HepG2 (cell line): ENCODE results near the gene DHCR7. TPM values are rescaled to one million over a fixed set of nuclear protein-coding genes. Genes with fewer than 3 reads are reported as not detected.

Source experiments
- ATAC-seq: fragments of 200-7000 bp; cut with Tn5 transposase; 3 replicates; pipeline ENCODE4 v1.9.1; 2020; ENCODE audit warnings: mild to moderate bottlenecking, moderate library complexity
- BruUV-seq: library from RNA; stranded (reverse); fragments of 400-500 nt; replicated peaks from 2 replicates; lab custom pipeline; 2021; lab: Mats Ljungman, UMichigan
- CTCF ChIA-PET: fragments of 300-600 bp; formaldehyde crosslinking; extraction: SDS; loops from one replicate; lab custom pipeline; 2021; ENCODE audit warnings: low total read pairs, inconsistent platforms, low intra/inter-chr PET ratio; lab: Yijun Ruan, JAX
- POLR2A ChIA-PET: fragments of 350-600 bp; sonication (Branson Sonifier 250); formaldehyde crosslinking; loops from one replicate; lab custom pipeline; 2020; ENCODE audit warnings: antibody characterized with exemption, inconsistent platforms; lab: Yijun Ruan, JAX
- DNase-seq: peaks from one replicate; pipeline ENCODE4 v3.0.0-alpha.2; 2015; ENCODE audit warnings: low spot score
- FAIRE-seq: peaks from 3 replicates; lab custom pipeline; 2011; peaks lifted over from hg19 to GRCh38; lab: Jason Lieb, UNC
- H2AFZ ChIP-seq: one replicate; pipeline ENCODE4 v1.6.1; 2011; ENCODE audit warnings: low read length, inconsistent platforms
- H3K27ac ChIP-seq: fragments of 300-600 bp; 3 replicates; pipeline ENCODE4 v1.8.0; 2011; ENCODE audit warnings: mixed run types, mild to moderate bottlenecking, mixed read lengths, low read length, inconsistent platforms; ENCODE audit not compliant: insufficient read depth; ENCODE audit errors: extremely low read length
- H3K27me3 ChIP-seq, 2 experiments: fragments of 200-600 bp in 1 of 2; 2 replicates in 1 of 2; 3 replicates in 1 of 2; pipeline versions ENCODE4 v1.6.0 to v1.8.0; 2011; ENCODE audit warnings: low read length in 2 of 2, mild to moderate bottlenecking in 2 of 2, moderate library complexity in 2 of 2, inconsistent platforms in 1 of 2; ENCODE audit not compliant: insufficient read depth in 2 of 2, control insufficient read depth in 1 of 2
- H3K36me3 ChIP-seq, 2 experiments: fragments of 200-600 bp in 1 of 2; replicated peaks in 1 of 2; 2 replicates in 1 of 2; 3 replicates in 1 of 2; pipeline versions ENCODE4 v1.5.1 to v1.8.0; 2011; ENCODE audit warnings: low read length in 2 of 2, inconsistent platforms in 1 of 2; ENCODE audit not compliant: insufficient read depth in 2 of 2, control insufficient read depth in 1 of 2
- H3K4me1 ChIP-seq: 2 replicates; pipeline ENCODE4 v1.5.1; 2012; ENCODE audit warnings: low read length, inconsistent platforms; ENCODE audit not compliant: insufficient read depth
- H3K4me2 ChIP-seq: 2 replicates; pipeline ENCODE4 v1.6.0; 2011; ENCODE audit warnings: low read depth, low read length, inconsistent platforms
- H3K4me3 ChIP-seq, 3 experiments: fragments of 200-600 bp in 1 of 3; sonication (generic), shearing (Covaris generic) in 1 of 3; replicated peaks in 1 of 3; 2 replicates each; pipeline ENCODE4 v1.5.1; 2011 to 2016; ENCODE audit warnings: low read length in 3 of 3, inconsistent platforms in 2 of 3, low read depth in 2 of 3, mild to moderate bottlenecking in 2 of 3, control low read depth in 1 of 3, mixed read lengths in 1 of 3; ENCODE audit not compliant: insufficient read depth in 1 of 3
- H3K79me2 ChIP-seq: one replicate; pipeline ENCODE4 v1.6.1; 2011; ENCODE audit warnings: low read length, inconsistent platforms; ENCODE audit not compliant: insufficient read depth
- H3K9ac ChIP-seq: 2 replicates; pipeline ENCODE4 v1.6.0; 2011; ENCODE audit warnings: mild to moderate bottlenecking, low read depth, low read length, inconsistent platforms; ENCODE audit not compliant: insufficient read depth
- H3K9me3 ChIP-seq: 2 replicates; pipeline ENCODE4 v1.5.1; 2012; ENCODE audit warnings: mild to moderate bottlenecking, low read length
- H4K20me1 ChIP-seq: 2 replicates; pipeline ENCODE4 v1.6.0; 2011; ENCODE audit warnings: inconsistent platforms, mild to moderate bottlenecking, low read length, moderate library complexity; ENCODE audit not compliant: insufficient read depth
- ATF7 ChIP-seq, 2 experiments: fragments of 450-650 bp in 1 of 2; sonication (generic) in 1 of 2; formaldehyde crosslinking in 1 of 2; IDR thresholded peaks; 2 replicates each; pipeline versions ENCODE4 v1.4.0 to v1.6.1; 2016 to 2020; ENCODE audit warnings: antibody characterized with exemption in 1 of 2, mild to moderate bottlenecking in 1 of 2, missing genetic modification reagents in 1 of 2
- CREB1 ChIP-seq, 2 experiments: fragments of 450-650 bp in 1 of 2; IDR thresholded peaks; 2 replicates each; pipeline ENCODE4 v1.6.1; 2016 to 2017; ENCODE audit warnings: control low read depth in 1 of 2, mild to moderate bottlenecking in 1 of 2, missing compliant biosample characterization in 1 of 2, missing genetic modification characterization in 1 of 2
- IRF2 ChIP-seq: IDR thresholded peaks from 2 replicates; pipeline ENCODE4 v1.6.1; 2018; ENCODE audit warnings: missing genetic modification reagents, missing compliant biosample characterization
- RAD51 ChIP-seq: fragments of 450-650 bp; IDR thresholded peaks from 2 replicates; pipeline ENCODE4 v1.6.1; 2016; ENCODE audit warnings: borderline replicate concordance
- SRSF4 ChIP-seq: fragments of 200-400 bp; formaldehyde crosslinking; IDR thresholded peaks from one replicate; pipeline ENCODE4 v1.6.1; 2018; ENCODE audit warnings: mild to moderate bottlenecking, low read depth, low read length, moderate library complexity; ENCODE audit not compliant: poor library complexity, severe bottlenecking
- ZBTB21 ChIP-seq: sonication (generic); formaldehyde crosslinking; IDR thresholded peaks from 2 replicates; pipeline ENCODE4 v1.4.0; 2020; ENCODE audit warnings: missing genetic modification reagents
- ZFP62 ChIP-seq: sonication (generic); formaldehyde crosslinking; IDR thresholded peaks from 2 replicates; pipeline ENCODE4 v1.4.0; 2020; ENCODE audit warnings: missing genetic modification reagents
- ZNF24 ChIP-seq: fragments of 450-650 bp; IDR thresholded peaks from 2 replicates; pipeline ENCODE4 v1.6.1; 2017; ENCODE audit warnings: antibody characterized with exemption, mild to moderate bottlenecking
- ZNF296 ChIP-seq: sonication (generic); formaldehyde crosslinking; conservative IDR thresholded peaks from 2 replicates; pipeline ENCODE4 v1.5.0; 2020; ENCODE audit warnings: mild to moderate bottlenecking, missing genetic modification reagents
- ZNF674 ChIP-seq: sonication (generic); formaldehyde crosslinking; IDR thresholded peaks from 2 replicates; pipeline ENCODE4 v1.5.0; 2020; ENCODE audit warnings: low read depth, mild to moderate bottlenecking, missing genetic modification reagents
- ZNF749 ChIP-seq: sonication (generic); formaldehyde crosslinking; IDR thresholded peaks from 2 replicates; pipeline ENCODE4 v1.8.0; 2022; ENCODE audit warnings: mild to moderate bottlenecking, missing genetic modification reagents, moderate library complexity, borderline replicate concordance
- ZNF761 ChIP-seq: sonication (generic); formaldehyde crosslinking; conservative IDR thresholded peaks from 2 replicates; pipeline ENCODE4 v1.4.0; 2020; ENCODE audit warnings: mild to moderate bottlenecking, missing genetic modification reagents
- WGBS: methylation state at CpG from one replicate; pipeline ENCODE4 v1.1.6; 2017; ENCODE audit warnings: low lambda C conversion rate; 5-methylcytosine and 5-hydroxymethylcytosine counted together
- in situ Hi-C: cut with HindIII; loops from 2 replicates; pipeline ENCODE4 v1.10.0; 2017; ENCODE audit warnings: low pct_unique_long_range_greater_than_20kb; ENCODE audit not compliant: extremely low pct_ligation_motif_present
- intact Hi-C: fragments of 100-400 bp; cut with micrococcal nuclease; formaldehyde crosslinking; loops from one replicate; pipeline ENCODE4 v1.10.0; 2022; ENCODE audit not compliant: unreplicated experiment
- polyA plus RNA-seq, 8 experiments: library from polyadenylated mRNA; depleted of rRNA in 3 of 8; stranded (reverse) in 7 of 8; unstranded in 1 of 8; fragments of >200 nt; fragmentation: Illumina TruSeq in 4 of 8; extraction: Trizol in 4 of 8; gene quantifications; 2 replicates each; pipeline versions ENCODE4 v1.2.1 to v1.2.3, GENCODE V29; 2011 to 2016; ENCODE audit warnings: low read depth in 4 of 8, missing spikeins in 1 of 8, mixed read lengths in 1 of 8; ENCODE audit not compliant: insufficient read depth in 1 of 8
- total RNA-seq, 5 experiments: library from RNA; depleted of rRNA; stranded (reverse); fragments of >200 nt; fragmentation: Illumina TruSeq; extraction: Trizol; gene quantifications; 2 replicates each; pipeline ENCODE4 v1.2.3, GENCODE V29; 2016; ENCODE audit warnings: low read depth in 1 of 5
- TF ChIP-seq, protein P1 (sequence below): fragments of 450-650 bp; IDR thresholded peaks from 2 replicates; pipeline ENCODE4 v1.6.1; 2016
- TF ChIP-seq, protein P2 (sequence below): sonication (generic); formaldehyde crosslinking; IDR thresholded peaks from 2 replicates; pipeline ENCODE4 v1.4.0; 2020; ENCODE audit warnings: missing genetic modification reagents, low read depth, mild to moderate bottlenecking, borderline replicate concordance
- TF ChIP-seq, protein P3 (sequence below): sonication (generic); formaldehyde crosslinking; IDR thresholded peaks from 2 replicates; pipeline ENCODE4 v1.4.0; 2020; ENCODE audit warnings: missing genetic modification reagents; ENCODE audit errors: not compliant biosample characterization
- TF ChIP-seq, protein P4 (sequence below): sonication (generic); IDR thresholded peaks from 2 replicates; pipeline ENCODE4 v1.6.1; 2016; ENCODE audit warnings: low read depth, borderline replicate concordance
- TF ChIP-seq, protein P5 (sequence below): fragments of 450-650 bp; IDR thresholded peaks from 2 replicates; pipeline ENCODE4 v1.6.1; 2017; ENCODE audit warnings: mild to moderate bottlenecking

DHCR7 gene
- total and polyA plus RNA-seq, 2 of the 13 experiments (the other 11 are each of a cell fraction or from before 2014, with no cell fraction given): 96.0 to 143 TPM

DNA sequence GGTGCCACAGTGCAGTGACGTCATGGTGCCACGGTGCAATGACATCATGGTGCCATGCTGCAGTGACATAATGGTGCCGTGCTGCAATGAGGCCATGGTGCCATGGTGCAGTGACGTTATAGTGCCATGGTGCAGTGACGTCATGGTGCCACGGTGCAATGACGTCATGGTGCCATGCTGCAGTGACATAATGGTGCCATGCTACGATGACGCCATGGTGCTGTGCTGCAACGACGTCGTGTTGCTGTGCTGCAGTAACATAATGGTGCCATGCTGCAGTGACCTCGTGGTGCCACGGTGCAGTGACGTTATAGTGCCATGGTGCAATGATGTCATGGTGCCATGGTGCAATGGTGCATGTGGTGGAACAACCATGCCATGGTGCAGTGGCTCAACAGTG is 45.3 kb downstream of the DHCR7 start (continued):
- TF ChIP-seq, protein P1, sequence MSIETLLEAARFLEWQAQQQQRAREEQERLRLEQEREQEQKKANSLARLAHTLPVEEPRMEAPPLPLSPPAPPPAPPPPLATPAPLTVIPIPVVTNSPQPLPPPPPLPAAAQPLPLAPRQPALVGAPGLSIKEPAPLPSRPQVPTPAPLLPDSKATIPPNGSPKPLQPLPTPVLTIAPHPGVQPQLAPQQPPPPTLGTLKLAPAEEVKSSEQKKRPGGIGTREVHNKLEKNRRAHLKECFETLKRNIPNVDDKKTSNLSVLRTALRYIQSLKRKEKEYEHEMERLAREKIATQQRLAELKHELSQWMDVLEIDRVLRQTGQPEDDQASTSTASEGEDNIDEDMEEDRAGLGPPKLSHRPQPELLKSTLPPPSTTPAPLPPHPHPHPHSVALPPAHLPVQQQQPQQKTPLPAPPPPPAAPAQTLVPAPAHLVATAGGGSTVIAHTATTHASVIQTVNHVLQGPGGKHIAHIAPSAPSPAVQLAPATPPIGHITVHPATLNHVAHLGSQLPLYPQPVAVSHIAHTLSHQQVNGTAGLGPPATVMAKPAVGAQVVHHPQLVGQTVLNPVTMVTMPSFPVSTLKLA: 0 out of 2 replicates have a peak, but pooled peaks have one; percentile 10
- TF ChIP-seq, protein P2, sequence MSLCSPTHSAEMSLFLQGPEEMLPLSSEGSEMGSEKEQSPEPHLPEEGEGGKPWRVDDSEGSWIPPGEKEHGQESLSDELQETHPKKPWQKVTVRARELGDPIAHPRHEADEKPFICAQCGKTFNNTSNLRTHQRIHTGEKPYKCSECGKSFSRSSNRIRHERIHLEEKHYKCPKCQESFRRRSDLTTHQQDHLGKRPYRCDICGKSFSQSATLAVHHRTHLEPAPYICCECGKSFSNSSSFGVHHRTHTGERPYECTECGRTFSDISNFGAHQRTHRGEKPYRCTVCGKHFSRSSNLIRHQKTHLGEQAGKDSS (CRISPR knock-in tag): no peak
- TF ChIP-seq ZBTB21 (CRISPR knock-in tag) (peak; percentile 51; the same call in 1 of the 2 replicates), ATF7 (IDR thresholded peaks at IDR 0.05) (peak; percentile 99), ATF7 (CRISPR knock-in tag; IDR thresholded peaks at IDR 0.05) (0 out of 2 replicates have a peak, but pooled peaks have one; percentile 28), CREB1 (IDR thresholded peaks at IDR 0.05) (peak; percentile 98), CREB1 (CRISPR knock-in tag; IDR thresholded peaks at IDR 0.05) (no peak), ZNF296 (no peak), ZFP62 (CRISPR knock-in tag) (no peak), IRF2 (CRISPR knock-in tag) (no peak)

DNA sequence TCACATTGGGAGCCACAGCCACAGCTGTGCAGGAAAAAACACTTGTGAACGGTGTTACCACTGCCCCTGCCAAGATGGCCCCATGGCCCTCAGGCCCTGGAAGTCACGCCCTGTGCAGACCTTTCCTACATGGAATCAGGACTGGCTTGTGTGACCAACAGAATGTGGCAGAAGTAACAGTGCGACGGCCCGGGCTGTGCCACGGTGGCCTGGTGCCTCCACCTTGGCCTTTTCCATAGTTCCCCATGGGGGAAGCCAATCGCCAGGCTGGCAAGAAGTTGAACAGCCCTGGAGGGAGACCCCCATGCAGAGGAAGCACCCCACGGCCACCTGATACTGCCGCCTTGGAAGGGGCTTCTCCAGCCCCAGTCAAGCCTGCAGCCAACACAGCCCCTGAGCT is 48.0 kb downstream of the DHCR7 start:
- DNase-seq (no peak), ATAC-seq (no peak), FAIRE-seq (no peak)
- peaks cover 6 to 71% of the 10 kb centered on the region in 2 experiments for H3K27me3 ChIP-seq
- H3K27ac ChIP-seq: no peak overlapping the region
- in situ Hi-C loops (loop anchor here (25.0 kb wide), 1 partner anchor 938 kb away; no protein-coding TSS in a partner anchor), intact Hi-C loops (no loop called here)
- no peak overlapping the region for H3K4me3 ChIP-seq
- H3K36me3 ChIP-seq: no peaks in the 10 kb centered on the region
- CTCF ChIA-PET: no interaction called here
- H3K9me3 ChIP-seq: no peaks in the 10 kb centered on the region
- no peak overlapping the region for H2AFZ ChIP-seq
- no peak overlapping the region for H3K4me2 ChIP-seq
- H4K20me1 ChIP-seq: no peaks in the 10 kb centered on the region; the same call in 1 of the 2 replicates
- no peaks in the 10 kb centered on the region for H3K79me2 ChIP-seq
- POLR2A ChIA-PET: no interaction called here
- no peak overlapping the region for H3K9ac ChIP-seq
- BruUV-seq: no TSS peak
- no CpG with 5 or more reads among the region's 9 CpGs for WGBS
- H3K4me1 ChIP-seq: peaks cover 5% of the 10 kb centered on the region
- TF ChIP-seq SRSF4: no peak
- no peak for TF ChIP-seq ZNF761 (CRISPR knock-in tag)
- TF ChIP-seq RAD51: no peak
- TF ChIP-seq, protein P3, sequence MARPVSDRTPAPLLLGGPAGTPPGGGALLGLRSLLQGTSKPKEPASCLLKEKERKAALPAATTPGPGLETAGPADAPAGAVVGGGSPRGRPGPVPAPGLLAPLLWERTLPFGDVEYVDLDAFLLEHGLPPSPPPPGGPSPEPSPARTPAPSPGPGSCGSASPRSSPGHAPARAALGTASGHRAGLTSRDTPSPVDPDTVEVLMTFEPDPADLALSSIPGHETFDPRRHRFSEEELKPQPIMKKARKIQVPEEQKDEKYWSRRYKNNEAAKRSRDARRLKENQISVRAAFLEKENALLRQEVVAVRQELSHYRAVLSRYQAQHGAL (CRISPR knock-in tag): no peak
- TF ChIP-seq ZNF749: no peak
- TF ChIP-seq, protein P4, sequence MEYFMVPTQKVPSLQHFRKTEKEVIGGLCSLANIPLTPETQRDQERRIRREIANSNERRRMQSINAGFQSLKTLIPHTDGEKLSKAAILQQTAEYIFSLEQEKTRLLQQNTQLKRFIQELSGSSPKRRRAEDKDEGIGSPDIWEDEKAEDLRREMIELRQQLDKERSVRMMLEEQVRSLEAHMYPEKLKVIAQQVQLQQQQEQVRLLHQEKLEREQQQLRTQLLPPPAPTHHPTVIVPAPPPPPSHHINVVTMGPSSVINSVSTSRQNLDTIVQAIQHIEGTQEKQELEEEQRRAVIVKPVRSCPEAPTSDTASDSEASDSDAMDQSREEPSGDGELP: no peak
- no peak for TF ChIP-seq ZNF674 (CRISPR knock-in tag)
- TF ChIP-seq, protein P5, sequence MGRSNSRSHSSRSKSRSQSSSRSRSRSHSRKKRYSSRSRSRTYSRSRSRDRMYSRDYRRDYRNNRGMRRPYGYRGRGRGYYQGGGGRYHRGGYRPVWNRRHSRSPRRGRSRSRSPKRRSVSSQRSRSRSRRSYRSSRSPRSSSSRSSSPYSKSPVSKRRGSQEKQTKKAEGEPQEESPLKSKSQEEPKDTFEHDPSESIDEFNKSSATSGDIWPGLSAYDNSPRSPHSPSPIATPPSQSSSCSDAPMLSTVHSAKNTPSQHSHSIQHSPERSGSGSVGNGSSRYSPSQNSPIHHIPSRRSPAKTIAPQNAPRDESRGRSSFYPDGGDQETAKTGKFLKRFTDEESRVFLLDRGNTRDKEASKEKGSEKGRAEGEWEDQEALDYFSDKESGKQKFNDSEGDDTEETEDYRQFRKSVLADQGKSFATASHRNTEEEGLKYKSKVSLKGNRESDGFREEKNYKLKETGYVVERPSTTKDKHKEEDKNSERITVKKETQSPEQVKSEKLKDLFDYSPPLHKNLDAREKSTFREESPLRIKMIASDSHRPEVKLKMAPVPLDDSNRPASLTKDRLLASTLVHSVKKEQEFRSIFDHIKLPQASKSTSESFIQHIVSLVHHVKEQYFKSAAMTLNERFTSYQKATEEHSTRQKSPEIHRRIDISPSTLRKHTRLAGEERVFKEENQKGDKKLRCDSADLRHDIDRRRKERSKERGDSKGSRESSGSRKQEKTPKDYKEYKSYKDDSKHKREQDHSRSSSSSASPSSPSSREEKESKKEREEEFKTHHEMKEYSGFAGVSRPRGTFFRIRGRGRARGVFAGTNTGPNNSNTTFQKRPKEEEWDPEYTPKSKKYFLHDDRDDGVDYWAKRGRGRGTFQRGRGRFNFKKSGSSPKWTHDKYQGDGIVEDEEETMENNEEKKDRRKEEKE: no peak
- TF ChIP-seq ZNF24: no peak
